ENCODE results near the gene GRK6. TPM values are rescaled to one million over a fixed set of nuclear protein-coding genes. Genes with fewer than 3 reads are reported as not detected.

Gene GRK6
- total and polyA plus RNA-seq, 9 of the 15 experiments (the other 6 are each of a cell fraction or from before 2014, with no cell fraction given), result 0.63 to 122 (median 44.5) TPM

GRCh38 chr5:177468685-177469628 is 42.5 kb downstream of the GRK6 start (continued):
- no peak for TF ChIP-seq HOMEZ (CRISPR knock-in tag; IDR thresholded peaks at IDR 0.05)

- H3K4me1 ChIP-seq (replicated peaks in 1 of 2; ENCODE audit: control insufficient read depth in 2 of 2, insufficient read depth in 2 of 2, low read length in 2 of 2), result peaks cover 9 to 54% of the 10 kb centered on the region in 2 experiments
- ChIA-PET POLR2A (interaction anchor here (0.5 to 2.3 kb wide), 3 partner anchors 10 to 13 kb away, joined by 3 to 9 read pairs (median 5); no protein-coding TSS in a partner anchor), CTCF (ENCODE audit: low intra/inter-chr PET ratio) (no interaction called here)
- no peaks in the 10 kb centered on the region for H3K9me1 ChIP-seq (ENCODE audit: control insufficient read depth, insufficient read depth, low read length)
- 96% methylated on average over 5 of the region's 8 CpGs for WGBS (ENCODE audit: insufficient coverage, low coverage, missing lambda C conversion rate)
- TF ChIP-seq RBFOX2 (IDR thresholded peaks at IDR 0.05; ENCODE audit: low read depth, low read length) (0 out of 2 replicates have a peak, but pooled peaks have one; percentile 30), BRCA1 (IDR thresholded peaks at IDR 0.05) (no peak), BRCA1 (CRISPR knock-in tag; IDR thresholded peaks at IDR 0.05) (0 out of 2 replicates have a peak, but pooled peaks have one; percentile 17), ZNF518B (CRISPR knock-in tag; IDR thresholded peaks at IDR 0.05) (no peak), POLR2AphosphoS5 (IDR thresholded peaks at IDR 0.05; ENCODE audit: control insufficient read depth, insufficient read depth, low read depth, low read length) (0 out of 2 replicates have a peak, but pooled peaks have one; percentile 25), USF1 (CRISPR knock-in tag; IDR thresholded peaks at IDR 0.05) (0 out of 2 replicates have a peak, but pooled peaks have one; percentile 5)
- H3K79me2 ChIP-seq (ENCODE audit: control insufficient read depth, insufficient read depth, low read length), result peaks cover 36% of the 10 kb centered on the region
- no peak overlapping the region for H2AFZ ChIP-seq (ENCODE audit: low read depth, low read length)
- H3K27me3 ChIP-seq (ENCODE audit: control insufficient read depth in 2 of 2, insufficient read depth in 2 of 2, low read length in 2 of 2), result no peaks in the 10 kb centered on the region
- no peak overlapping the region for H3K27ac ChIP-seq (ENCODE audit: extremely low read depth, low read depth, low read length)
- H3K4me2 ChIP-seq (ENCODE audit: insufficient read depth, low read length), result no peak overlapping the region
- ATAC-seq (no peak), DNase-seq (ENCODE audit: extremely low read depth in 1 of 4, low spot score in 3 of 4) (no peak), FAIRE-seq (no peak)
- no peaks in the 10 kb centered on the region; the same call in 1 of the 2 replicates for H4K20me1 ChIP-seq (replicated peaks; ENCODE audit: control insufficient read depth, insufficient read depth, low read length)
- in situ Hi-C loops (cut with MboI) (no loop called here), intact Hi-C loops (cut with micrococcal nuclease) (no loop called here)
- no peak overlapping the region for H3K4me3 ChIP-seq
- no TSS peak for BruUV-seq (replicated peaks)
- H3K36me3 ChIP-seq (ENCODE audit: control insufficient read depth, insufficient read depth, low read length), result peaks cover 57% of the 10 kb centered on the region; the same call in 2 of the 3 replicates
- peak overlapping the region in 1 of 2 experiments; percentile 22; a peak in 2 of 4 replicates for H3K9ac ChIP-seq (ENCODE audit: insufficient read depth in 1 of 2, low read depth in 2 of 2, low read length in 2 of 2)
- H3K9me3 ChIP-seq (replicated peaks; ENCODE audit: control insufficient read depth, insufficient read depth, low read depth, low read length), result peaks cover 4% of the 10 kb centered on the region
Observed at GRCh38 chr5:177469750-177470525, 43.5 kb downstream of the GRK6 start.

All from K562 (cell line).